H1 (cell line): ENCODE results near the gene TRDN. TPM values are rescaled to one million over a fixed set of nuclear protein-coding genes. Genes with fewer than 3 reads are reported as not detected.

ENCODE experiments used
- BRCA1 ChIP-seq: IDR thresholded peaks from 2 replicates; pipeline ENCODE4 v1.6.1; 2012; ENCODE audit warnings: low read depth, low read length, improper control_type of control experiment
- CBX5 ChIP-seq: fragments of 300-800, 300-1000 bp; sonication (generic); IDR thresholded peaks from 2 replicates; pipeline ENCODE4 v1.7.1; 2016; ENCODE audit warnings: antibody characterized with exemption, low read length, low read depth
- CHD7 ChIP-seq: fragments of 300-600 bp; sonication (generic); IDR thresholded peaks from 2 replicates; pipeline ENCODE4 v1.7.1; 2012; ENCODE audit warnings: low read length, moderate library complexity, mild to moderate bottlenecking, inconsistent platforms; ENCODE audit not compliant: insufficient replicate concordance
- SIN3A ChIP-seq, 2 experiments: IDR thresholded peaks in 1 of 2; conservative IDR thresholded peaks in 1 of 2; 2 replicates each; pipeline ENCODE4 v1.6.1; 2011 to 2012; ENCODE audit warnings: low read length in 2 of 2, improper control_type of control experiment in 1 of 2, low read depth in 1 of 2, mild to moderate bottlenecking in 1 of 2
- polyA plus RNA-seq, 7 experiments: library from polyadenylated mRNA; depleted of rRNA in 3 of 7; stranded (reverse) in 5 of 7; unstranded in 2 of 7; fragments of >200 nt in 5 of 7; fragments of 200-250 nt in 2 of 7; gene quantifications; 1 replicate in 5 of 7; 2 replicates in 1 of 7; 4 replicates in 1 of 7; pipeline versions ENCODE4 v1.2.1 to v1.2.3, GENCODE V29; 2011 to 2013; ENCODE audit warnings: missing spikeins in 2 of 7, mixed read lengths in 2 of 7
- total RNA-seq: library from RNA; stranded (reverse); fragmentation: NEBNext Ultra II Directional; extraction: Animal tissue kit (Norgen Biotek cat#: 25700); gene quantifications from 2 replicates; pipeline ENCODE4 v1.2.1, GENCODE V29; 2021

TRDN gene
- total and polyA plus RNA-seq, 2 of the 8 experiments (the other 6 are each of a cell fraction or from before 2014, with no cell fraction given), result 1.6 to 41.6 TPM

DNA sequence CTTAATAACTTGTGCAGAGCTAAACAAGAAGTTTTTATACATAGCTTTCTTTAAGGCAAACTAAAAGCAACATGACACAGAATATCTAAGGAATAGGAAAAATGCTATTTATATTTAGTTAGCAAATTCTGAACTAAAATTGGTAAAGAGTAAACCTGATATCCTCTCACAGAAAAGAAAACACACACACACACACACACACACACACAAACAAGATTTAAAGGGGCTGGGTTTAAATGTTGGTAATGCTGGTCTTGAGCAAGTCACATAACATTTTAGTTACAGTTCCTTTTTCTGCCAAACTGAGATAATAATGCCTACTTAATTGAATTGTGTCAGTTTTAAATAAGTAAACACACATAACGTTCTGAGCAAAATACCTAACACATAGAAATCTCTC is 1.6 kb downstream of the TRDN start (continued):
- TF ChIP-seq CBX5 (no peak), BRCA1 (no peak), CHD7 (no peak), SIN3A (conservative IDR thresholded peaks at IDR 0.05 in 1 of 2, IDR thresholded peaks at IDR 0.05 in 1 of 2; ENCODE audit: low read depth in 1 of 2, low read length in 2 of 2) (no peak)
